Keratinocyte (primary cell): ENCODE results near the gene FSIP2. TPM values are rescaled to one million over a fixed set of nuclear protein-coding genes. Genes with fewer than 3 reads are reported as not detected.
"Not testable (repeated sequence)": the region's sequence is repeated elsewhere in the genome, so short reads cannot be mapped to it uniquely, and the experiment has no call there.

Experiments
- DNase-seq: peaks from one replicate; pipeline ENCODE4 v3.0.0-alpha.2; 2011; ENCODE audit warnings: low read depth, missing footprints, low spot score
- FAIRE-seq: peaks from 2 replicates; lab custom pipeline; 2011; peaks lifted over from hg19 to GRCh38; lab: Jason Lieb, UNC
- H2AFZ ChIP-seq: 2 replicates; pipeline ENCODE4 v1.6.0; 2012; ENCODE audit warnings: low read length, control low read depth, inconsistent platforms; ENCODE audit not compliant: control insufficient read depth
- H3K27ac ChIP-seq: 2 replicates; pipeline ENCODE4 v1.5.1; 2011; ENCODE audit warnings: low read length; ENCODE audit not compliant: control insufficient read depth, insufficient read depth
- H3K27me3 ChIP-seq: 3 replicates; pipeline ENCODE4 v1.6.0; 2011; ENCODE audit warnings: low read length; ENCODE audit not compliant: control insufficient read depth, insufficient read depth; ENCODE audit errors: extremely low read depth
- H3K36me3 ChIP-seq, 2 experiments: 2 replicates in 1 of 2; 3 replicates in 1 of 2; pipeline ENCODE4 v1.5.1; 2011; ENCODE audit warnings: low read length in 2 of 2, mild to moderate bottlenecking in 1 of 2; ENCODE audit not compliant: control insufficient read depth in 2 of 2, insufficient read depth in 2 of 2; ENCODE audit errors: extremely low read depth in 1 of 2
- H3K4me1 ChIP-seq: 3 replicates; pipeline ENCODE4 v1.5.1; 2011; ENCODE audit warnings: low read length; ENCODE audit not compliant: control insufficient read depth, insufficient read depth; ENCODE audit errors: extremely low read depth
- H3K4me2 ChIP-seq: 3 replicates; pipeline ENCODE4 v1.6.0; 2011; ENCODE audit warnings: low read depth, low read length; ENCODE audit not compliant: control insufficient read depth, insufficient read depth; ENCODE audit errors: extremely low read depth
- H3K4me3 ChIP-seq, 3 experiments: fragments of 200-600 bp in 1 of 3; sonication (generic) in 1 of 3; 2 replicates in 2 of 3; 3 replicates in 1 of 3; pipeline ENCODE4 v1.5.1; 2011 to 2016; ENCODE audit warnings: low read length in 3 of 3, mild to moderate bottlenecking in 3 of 3, control low read depth in 2 of 3, inconsistent platforms in 1 of 3, low read depth in 1 of 3, mixed read lengths in 1 of 3, mixed run types in 1 of 3, moderate library complexity in 1 of 3; ENCODE audit not compliant: control insufficient read depth in 2 of 3, insufficient read depth in 2 of 3; ENCODE audit errors: extremely low read depth in 1 of 3
- H3K79me2 ChIP-seq: 2 replicates; pipeline ENCODE4 v1.6.0; 2012; ENCODE audit warnings: low read length; ENCODE audit not compliant: control insufficient read depth, insufficient read depth
- H3K9ac ChIP-seq: 3 replicates; pipeline ENCODE4 v1.6.0; 2011; ENCODE audit warnings: low read length; ENCODE audit not compliant: control insufficient read depth, insufficient read depth; ENCODE audit errors: extremely low read depth
- H3K9me1 ChIP-seq: 3 replicates; pipeline ENCODE4 v1.6.0; 2011; ENCODE audit warnings: low read length; ENCODE audit not compliant: control insufficient read depth, insufficient read depth; ENCODE audit errors: extremely low read depth
- H3K9me3 ChIP-seq: 2 replicates; pipeline ENCODE4 v1.5.1; 2012; ENCODE audit warnings: low read depth, low read length; ENCODE audit not compliant: control insufficient read depth
- H4K20me1 ChIP-seq: 3 replicates; pipeline ENCODE4 v1.6.0; 2011; ENCODE audit warnings: low read length; ENCODE audit not compliant: control insufficient read depth, insufficient read depth; ENCODE audit errors: extremely low read depth
- EZH2 ChIP-seq: IDR thresholded peaks from one replicate; pipeline ENCODE4 v1.6.1; 2012; ENCODE audit warnings: inconsistent platforms, mild to moderate bottlenecking, low read length, moderate library complexity
- dilution Hi-C: fragments of 300-500 bp; cut with MboI; formaldehyde crosslinking; loops from one replicate; pipeline ENCODE4 v1.7.0; 2020; ENCODE audit warnings: low sequenced_read_pairs; ENCODE audit not compliant: extremely low pct_ligation_motif_present
- polyA plus RNA-seq, 5 experiments: library from polyadenylated mRNA; depleted of rRNA in 3 of 5; stranded (reverse) in 3 of 5; stranded (forward) in 1 of 5; unstranded in 1 of 5; fragments of >200 nt; gene quantifications; 1 replicate in 1 of 5; 2 replicates in 3 of 5; 3 replicates in 1 of 5; pipeline versions ENCODE4 v1.2.1 to v1.2.3, GENCODE V29; 2011 to 2012; ENCODE audit warnings: missing spikeins in 2 of 5, low read depth in 1 of 5, low replicate concordance in 1 of 5
- TF ChIP-seq, protein P1 (sequence below), 3 experiments: IDR thresholded peaks in 1 of 3; conservative IDR thresholded peaks in 1 of 3; optimal IDR thresholded peaks in 1 of 3; 2 replicates in 2 of 3; 3 replicates in 1 of 3; pipeline versions ENCODE3 to v1.5.1; 2011; ENCODE audit warnings: low read length in 3 of 3, mild to moderate bottlenecking in 3 of 3, moderate library complexity in 2 of 3, control low read depth in 1 of 3, inconsistent platforms in 1 of 3; ENCODE audit not compliant: insufficient read depth in 2 of 3; ENCODE audit errors: extremely low read depth in 1 of 3

Gene FSIP2
- polyA plus RNA-seq, 1 donor (not counting 4 experiments of a cell fraction or from before 2014, with no cell fraction given): 0.38 TPM

DNA sequence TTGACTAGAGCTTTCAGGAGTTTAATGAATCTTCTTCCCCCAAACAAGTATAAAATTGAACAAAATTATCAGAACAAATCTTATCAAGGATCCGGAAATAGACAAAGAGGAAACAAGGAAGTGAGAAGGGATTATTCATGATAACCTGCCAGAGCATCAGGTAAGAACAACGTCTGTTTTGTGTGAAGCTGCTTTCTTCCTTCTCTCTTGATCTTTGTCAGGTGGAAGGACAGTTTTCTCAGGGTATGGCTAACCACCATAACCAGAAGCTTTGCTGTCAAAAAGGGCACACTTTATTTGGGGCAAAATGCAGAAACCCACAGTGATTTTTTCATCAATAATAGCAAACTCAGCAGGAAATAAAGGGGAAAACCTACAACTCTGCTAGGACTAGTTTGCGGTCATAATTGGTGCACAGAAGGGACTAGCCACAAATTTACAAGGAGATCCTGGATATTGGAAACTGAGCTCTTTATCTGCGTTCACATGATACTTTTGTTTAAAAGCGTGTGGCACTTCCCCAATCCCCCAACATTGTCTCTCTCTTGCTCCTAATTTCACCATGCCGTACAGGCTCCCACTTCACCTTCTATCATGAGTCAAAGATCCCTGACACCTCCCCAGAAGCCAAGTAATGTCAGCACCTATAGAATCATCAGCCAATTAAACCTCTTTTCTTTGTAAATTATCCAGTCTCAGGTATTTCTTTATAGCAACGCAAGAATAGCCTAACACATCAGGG lies 124.2 kb downstream of the FSIP2 start:
- Histone ChIP-seq H2AFZ (no peak overlapping the region), H3K4me2 (no peak overlapping the region), H3K27ac (no peak overlapping the region), H4K20me1 (no peaks in the 10 kb centered on the region), H3K4me3 (no peak overlapping the region), H3K9me1 (no peaks in the 10 kb centered on the region), H3K36me3 (no peaks in the 10 kb centered on the region), H3K9ac (no peak overlapping the region), H3K27me3 (no peaks in the 10 kb centered on the region), H3K9me3 (no peaks in the 10 kb centered on the region), H3K79me2 (no peaks in the 10 kb centered on the region), H3K4me1 (no peaks in the 10 kb centered on the region)
- dilution Hi-C loops: no loop called here
- DNase-seq: no peak
- FAIRE-seq: no peak
- no peak for TF ChIP-seq EZH2
- TF ChIP-seq, protein P1, sequence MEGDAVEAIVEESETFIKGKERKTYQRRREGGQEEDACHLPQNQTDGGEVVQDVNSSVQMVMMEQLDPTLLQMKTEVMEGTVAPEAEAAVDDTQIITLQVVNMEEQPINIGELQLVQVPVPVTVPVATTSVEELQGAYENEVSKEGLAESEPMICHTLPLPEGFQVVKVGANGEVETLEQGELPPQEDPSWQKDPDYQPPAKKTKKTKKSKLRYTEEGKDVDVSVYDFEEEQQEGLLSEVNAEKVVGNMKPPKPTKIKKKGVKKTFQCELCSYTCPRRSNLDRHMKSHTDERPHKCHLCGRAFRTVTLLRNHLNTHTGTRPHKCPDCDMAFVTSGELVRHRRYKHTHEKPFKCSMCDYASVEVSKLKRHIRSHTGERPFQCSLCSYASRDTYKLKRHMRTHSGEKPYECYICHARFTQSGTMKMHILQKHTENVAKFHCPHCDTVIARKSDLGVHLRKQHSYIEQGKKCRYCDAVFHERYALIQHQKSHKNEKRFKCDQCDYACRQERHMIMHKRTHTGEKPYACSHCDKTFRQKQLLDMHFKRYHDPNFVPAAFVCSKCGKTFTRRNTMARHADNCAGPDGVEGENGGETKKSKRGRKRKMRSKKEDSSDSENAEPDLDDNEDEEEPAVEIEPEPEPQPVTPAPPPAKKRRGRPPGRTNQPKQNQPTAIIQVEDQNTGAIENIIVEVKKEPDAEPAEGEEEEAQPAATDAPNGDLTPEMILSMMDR (optimal IDR thresholded peaks at IDR 0.05 in 1 of 3, IDR thresholded peaks at IDR 0.05 in 1 of 3, conservative IDR thresholded peaks at IDR 0.05 in 1 of 3; ENCODE audit: extremely low read depth in 1 of 3, insufficient read depth in 2 of 3, low read length in 3 of 3): no peak

DNA sequence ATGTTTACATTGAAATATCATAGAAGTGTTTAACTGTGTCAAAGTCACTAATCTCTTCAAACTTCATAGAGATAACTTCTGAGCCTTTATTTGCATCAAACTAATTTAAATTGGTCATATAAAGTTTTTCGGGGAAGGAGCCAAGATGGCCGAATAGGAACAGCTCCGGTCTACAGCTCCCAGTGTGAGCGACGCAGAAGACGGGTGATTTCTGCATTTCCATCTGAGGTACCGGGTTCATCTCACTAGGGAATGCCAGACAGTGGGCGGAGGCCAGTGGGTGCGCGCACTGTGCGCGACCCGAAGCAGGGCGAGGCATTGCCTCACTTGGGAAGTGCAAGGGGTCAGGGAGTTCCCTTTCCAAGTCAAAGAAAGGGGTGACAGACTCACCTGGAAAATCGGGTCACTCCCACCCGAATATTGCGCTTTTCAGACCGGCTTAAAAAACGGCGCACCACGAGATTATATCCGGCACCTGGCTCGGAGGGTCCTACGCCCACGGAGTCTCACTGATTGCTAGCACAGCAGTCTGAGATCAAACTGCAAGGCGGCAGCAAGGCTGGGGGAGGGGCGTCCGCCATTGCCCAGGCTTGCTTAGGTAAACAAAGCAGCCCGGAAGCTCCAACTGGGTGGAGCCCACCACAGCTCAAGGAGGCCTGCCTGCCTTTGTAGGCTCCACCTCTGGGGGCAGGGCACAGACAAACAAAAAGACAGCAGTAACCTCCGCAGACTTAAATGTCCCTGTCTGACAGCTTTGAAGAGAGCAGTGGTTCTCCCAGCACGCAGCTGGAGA lies 126.1 kb downstream of the FSIP2 start:
- H3K27ac ChIP-seq, H3K79me2 ChIP-seq, H3K4me3 ChIP-seq, H2AFZ ChIP-seq, DNase-seq, H3K9ac ChIP-seq, H4K20me1 ChIP-seq, dilution Hi-C loops, FAIRE-seq, H3K4me2 ChIP-seq, H3K4me1 ChIP-seq, H3K9me3 ChIP-seq, H3K27me3 ChIP-seq, H3K9me1 ChIP-seq, H3K36me3 ChIP-seq: not testable (repeated sequence)
